DND-41 (cell line): ENCODE results near the gene BORCS5.
"Not testable (repeated sequence)": the region's sequence is repeated elsewhere in the genome, so short reads cannot be mapped to it uniquely, and the experiment has no call there.

ENCODE experiments used
- ATAC-seq: fragments of 200-7000 bp; cut with Tn5 transposase; 3 replicates; pipeline ENCODE4 v1.9.1; 2021; ENCODE audit warnings: low read depth; ENCODE audit not compliant: insufficient read depth
- DNase-seq: peaks from one replicate; pipeline ENCODE4 v3.0.0-alpha.2; 2020
- H2AFZ ChIP-seq: 2 replicates; pipeline ENCODE4 v1.6.0; 2012; ENCODE audit warnings: low read depth, low read length
- H3K27ac ChIP-seq: 2 replicates; pipeline ENCODE4 v1.5.1; 2012; ENCODE audit warnings: low read length, inconsistent platforms
- H3K27me3 ChIP-seq: fragments of 200-600 bp; sonication (generic); 2 replicates; pipeline ENCODE4 v1.6.0; 2012; ENCODE audit warnings: low read length, mild to moderate bottlenecking, inconsistent platforms; ENCODE audit not compliant: insufficient read depth, poor library complexity
- H3K36me3 ChIP-seq: 2 replicates; pipeline ENCODE4 v1.5.1; 2012; ENCODE audit warnings: low read length, inconsistent platforms; ENCODE audit not compliant: insufficient read depth
- H3K4me1 ChIP-seq: 2 replicates; pipeline ENCODE4 v1.5.1; 2012; ENCODE audit warnings: mild to moderate bottlenecking, low read length; ENCODE audit not compliant: insufficient read depth
- H3K4me2 ChIP-seq: 2 replicates; pipeline ENCODE4 v1.6.0; 2012; ENCODE audit warnings: mild to moderate bottlenecking, moderate library complexity, low read length, inconsistent platforms; ENCODE audit not compliant: insufficient read depth
- H3K4me3 ChIP-seq, 2 experiments: fragments of 200-600 bp in 1 of 2; shearing (Covaris generic) in 1 of 2; 2 replicates each; pipeline ENCODE4 v1.5.1; 2012 to 2016; ENCODE audit warnings: inconsistent platforms in 2 of 2, low read length in 2 of 2, mild to moderate bottlenecking in 2 of 2, low read depth in 1 of 2, moderate library complexity in 1 of 2
- H3K79me2 ChIP-seq: 2 replicates; pipeline ENCODE4 v1.6.0; 2012; ENCODE audit warnings: low read length, inconsistent platforms; ENCODE audit not compliant: insufficient read depth
- H3K9ac ChIP-seq: 2 replicates; pipeline ENCODE4 v1.6.0; 2012; ENCODE audit warnings: low read depth, mild to moderate bottlenecking, inconsistent platforms, low read length, moderate library complexity
- H3K9me3 ChIP-seq: 2 replicates; pipeline ENCODE4 v1.5.1; 2012; ENCODE audit warnings: low read length, moderate library complexity, mild to moderate bottlenecking, inconsistent platforms; ENCODE audit not compliant: insufficient read depth, severe bottlenecking
- H4K20me1 ChIP-seq: 2 replicates; pipeline ENCODE4 v1.6.0; 2012; ENCODE audit warnings: low read length; ENCODE audit not compliant: insufficient read depth
- CTCF ChIP-seq: IDR thresholded peaks from 2 replicates; pipeline ENCODE4 v1.5.1; 2012; ENCODE audit warnings: borderline replicate concordance, low read length, moderate library complexity, mild to moderate bottlenecking; ENCODE audit not compliant: poor library complexity, severe bottlenecking; ENCODE audit errors: extremely low read depth
- EZH2 ChIP-seq: IDR thresholded peaks from 3 replicates; pipeline ENCODE4 v1.6.1; 2012; ENCODE audit warnings: borderline replicate concordance, low read depth, mild to moderate bottlenecking, moderate library complexity, low read length, inconsistent platforms; ENCODE audit not compliant: severe bottlenecking

The BORCS5 gene

GRCh38 chr12:12356896-12357718 is at the start of gene BORCS5:
Gene BORCS5, plus strand, starts transcription at chr12:12357078. Its CDS starts 374 bp downstream, at chr12:12357452.
- H3K4me2 ChIP-seq = peak within 1 kb of the TSS; percentile 80
- peak; percentile 98 for DNase-seq
- H3K79me2 ChIP-seq = peaks cover 32% of the 10 kb centered on the region
- H3K9ac ChIP-seq = peak within 1 kb of the TSS; percentile 74
- H3K36me3 ChIP-seq = no peaks in the 10 kb centered on the region; the same call in 1 of the 2 replicates
- H3K4me3 ChIP-seq = peak within 1 kb of the TSS; percentile 41 to 67
- H3K27me3 ChIP-seq = no peaks in the 10 kb centered on the region
- H2AFZ ChIP-seq = peak within 1 kb of the TSS; percentile 90
- H3K27ac ChIP-seq = peak within 1 kb of the TSS; percentile 76
- H4K20me1 ChIP-seq = no peaks in the 10 kb centered on the region
- peaks cover 26% of the 10 kb centered on the region for H3K4me1 ChIP-seq
- TF ChIP-seq CTCF (peak; percentile 43), EZH2 (no peak)
- H3K9me3 ChIP-seq = no peaks in the 10 kb centered on the region
- ATAC-seq = peak; percentile 90

GRCh38 chr12:12310695-12311094 is 46.2 kb upstream of the BORCS5 start:
- not testable (repeated sequence) for H3K79me2 ChIP-seq, H3K9ac ChIP-seq, H3K4me2 ChIP-seq, H3K4me1 ChIP-seq, ATAC-seq, DNase-seq, H3K9me3 ChIP-seq, H3K27me3 ChIP-seq, H2AFZ ChIP-seq, H4K20me1 ChIP-seq, H3K4me3 ChIP-seq, H3K27ac ChIP-seq, H3K36me3 ChIP-seq

- no peak overlapping the region for H3K9ac ChIP-seq
- no peak for ATAC-seq
- H3K27ac ChIP-seq = no peak overlapping the region
- no peak overlapping the region for H3K4me2 ChIP-seq
- no peaks in the 10 kb centered on the region for H3K79me2 ChIP-seq
- no peaks in the 10 kb centered on the region for H3K9me3 ChIP-seq
- H4K20me1 ChIP-seq = no peaks in the 10 kb centered on the region
- no peak for TF ChIP-seq EZH2
- TF ChIP-seq CTCF = no peak
- H2AFZ ChIP-seq = no peak overlapping the region
- H3K27me3 ChIP-seq = peaks cover 2% of the 10 kb centered on the region
- H3K36me3 ChIP-seq = no peaks in the 10 kb centered on the region
- no peak for DNase-seq
- H3K4me3 ChIP-seq = no peak overlapping the region
- no peaks in the 10 kb centered on the region for H3K4me1 ChIP-seq
These were observed 41.0 kb upstream of the BORCS5 start for GRCh38 chr12:12315838-12316237.

- H3K36me3 ChIP-seq = no peaks in the 10 kb centered on the region
- H3K27ac ChIP-seq = no peak overlapping the region
- no peak overlapping the region for H3K4me3 ChIP-seq
- no peaks in the 10 kb centered on the region for H3K79me2 ChIP-seq
- no peak overlapping the region for H3K4me2 ChIP-seq
- no peak for DNase-seq
- TF ChIP-seq CTCF (no peak), EZH2 (no peak)
- peaks cover 2% of the 10 kb centered on the region for H3K27me3 ChIP-seq
- no peak overlapping the region for H2AFZ ChIP-seq
- H3K9me3 ChIP-seq = no peaks in the 10 kb centered on the region
- no peaks in the 10 kb centered on the region for H3K4me1 ChIP-seq
- no peak for ATAC-seq
- no peaks in the 10 kb centered on the region for H4K20me1 ChIP-seq
- no peak overlapping the region for H3K9ac ChIP-seq
These were observed 37.3 kb upstream of the BORCS5 start for GRCh38 chr12:12319451-12320183.
